ENCODE results near the gene TNFAIP3. TPM values are rescaled to one million over a fixed set of nuclear protein-coding genes. Genes with fewer than 3 reads are reported as not detected.

Gene TNFAIP3
- total and polyA plus RNA-seq, 2 of the 4 experiments (the other 2 are of a cell fraction), result 5.0 to 14.2 TPM

DNA sequence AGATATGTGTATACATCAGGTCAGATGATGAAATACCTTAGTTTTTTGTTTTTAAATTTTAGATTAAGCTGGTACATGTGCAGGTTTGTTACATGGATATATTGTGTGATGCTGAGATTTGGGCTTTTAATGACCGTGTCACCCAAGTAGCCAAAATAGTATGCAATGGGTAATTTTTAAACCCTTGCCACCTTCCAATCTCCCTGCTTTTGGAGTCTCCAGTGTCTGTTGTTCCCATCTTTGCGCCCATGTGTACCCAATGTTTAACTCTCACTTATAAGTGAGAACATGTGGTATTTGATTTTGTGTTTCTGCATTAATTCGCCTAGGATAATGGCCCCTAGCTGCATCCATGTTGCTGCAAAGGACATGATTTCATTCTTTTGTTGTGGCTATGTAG lies 45.8 kb downstream of the TNFAIP3 start:
- WGBS, 2 experiments (ENCODE audit: extremely low coverage in 2 of 2, insufficient read length in 1 of 2), result no CpG with 5 or more reads among the region's 3 CpGs
- Histone ChIP-seq H4K91ac (ENCODE audit: insufficient read depth, low read depth, low read length) (no peak overlapping the region), H4K5ac (ENCODE audit: low read depth, low read length) (no peak overlapping the region), H3K9me1 (ENCODE audit: insufficient read depth, low read length) (no peaks in the 10 kb centered on the region), H2BK15ac (ENCODE audit: low read depth, low read length) (no peak overlapping the region), H2BK5ac (ENCODE audit: low read depth, low read length, poor library complexity, severe bottlenecking) (no peak overlapping the region), H3K27me3 (ENCODE audit: control insufficient read depth, insufficient read depth, low read length) (peaks cover 2% of the 10 kb centered on the region), H3K4ac (ENCODE audit: low read depth, low read length) (no peak overlapping the region), H3K9me3 (ENCODE audit: control insufficient read depth, insufficient read depth, low read length) (no peaks in the 10 kb centered on the region), H3K4me2 (ENCODE audit: low read depth, low read length) (no peak overlapping the region), H3K27ac (ENCODE audit: insufficient read depth, low read length) (no peak overlapping the region), H2AK5ac (ENCODE audit: low read depth, low read length) (no peak overlapping the region), H3K79me1 (ENCODE audit: low read depth in 1 of 2, low read length in 2 of 2) (no peaks in the 10 kb centered on the region), H4K8ac (ENCODE audit: low read depth in 2 of 2, low read length in 2 of 2) (no peak overlapping the region), H3K18ac (ENCODE audit: low read depth, low read length) (no peak overlapping the region), H2BK20ac (ENCODE audit: low read depth, low read length) (no peak overlapping the region), H3K4me1 (ENCODE audit: control insufficient read depth, insufficient read depth, low read length) (no peaks in the 10 kb centered on the region), H3K9ac (ENCODE audit: low read depth, low read length) (no peak overlapping the region), H2BK120ac (ENCODE audit: low read depth, low read length) (no peak overlapping the region), H3K4me3 (ENCODE audit: insufficient read depth, low read depth, low read length) (no peak overlapping the region), H4K20me1 (ENCODE audit: insufficient read depth, low read length) (no peaks in the 10 kb centered on the region), H3K56ac (ENCODE audit: extremely low read depth, insufficient read depth, low read length) (no peak overlapping the region), H3K23ac (ENCODE audit: low read depth, low read length) (no peak overlapping the region), H2AFZ (replicated peaks; ENCODE audit: low read length, poor library complexity) (no peak overlapping the region), H2AK9ac (replicated peaks; ENCODE audit: low read depth, low read length, poor library complexity) (no peak overlapping the region), H3K36me3 (ENCODE audit: control insufficient read depth, insufficient read depth, low read length) (no peaks in the 10 kb centered on the region), H3K14ac (replicated peaks; ENCODE audit: low read depth, low read length) (no peak overlapping the region)
- ChIA-PET POLR2A (ENCODE audit: unreplicated experiment) (no interaction called here), CTCF (no interaction called here)
- ATAC-seq (ENCODE audit: low read depth) (no peak), DNase-seq (no peak)
- TF ChIP-seq RFX5 (IDR thresholded peaks at IDR 0.05; ENCODE audit: low read depth, low read length) (no peak), RAD21 (IDR thresholded peaks at IDR 0.05; ENCODE audit: low read length) (no peak), MAFK (IDR thresholded peaks at IDR 0.05; ENCODE audit: low read depth, low read length) (no peak), FOS (IDR thresholded peaks at IDR 0.05; ENCODE audit: low read depth, low read length) (no peak), MXI1 (IDR thresholded peaks at IDR 0.05; ENCODE audit: borderline replicate concordance, low read depth, low read length) (no peak), CTCF (conservative IDR thresholded peaks at IDR 0.05; ENCODE audit: low read depth, low read length) (no peak), RCOR1 (IDR thresholded peaks at IDR 0.05; ENCODE audit: insufficient replicate concordance, low read length) (no peak), BHLHE40 (IDR thresholded peaks at IDR 0.05; ENCODE audit: low read depth, low read length) (no peak), CHD1 (IDR thresholded peaks at IDR 0.05; ENCODE audit: low read depth, low read length) (no peak), CEBPB (IDR thresholded peaks at IDR 0.05; ENCODE audit: low read depth, low read length) (no peak), POLR2A (IDR thresholded peaks at IDR 0.05; ENCODE audit: low read depth, low read length) (no peak), MAZ (IDR thresholded peaks at IDR 0.05; ENCODE audit: borderline replicate concordance, low read depth, low read length) (no peak), NFE2L2 (IDR thresholded peaks at IDR 0.05; ENCODE audit: low read depth, low read length) (no peak), USF2 (IDR thresholded peaks at IDR 0.05; ENCODE audit: low read depth, low read length) (no peak), SMC3 (IDR thresholded peaks at IDR 0.05; ENCODE audit: low read depth, low read length) (no peak)
- TF ChIP-seq, protein P1, sequence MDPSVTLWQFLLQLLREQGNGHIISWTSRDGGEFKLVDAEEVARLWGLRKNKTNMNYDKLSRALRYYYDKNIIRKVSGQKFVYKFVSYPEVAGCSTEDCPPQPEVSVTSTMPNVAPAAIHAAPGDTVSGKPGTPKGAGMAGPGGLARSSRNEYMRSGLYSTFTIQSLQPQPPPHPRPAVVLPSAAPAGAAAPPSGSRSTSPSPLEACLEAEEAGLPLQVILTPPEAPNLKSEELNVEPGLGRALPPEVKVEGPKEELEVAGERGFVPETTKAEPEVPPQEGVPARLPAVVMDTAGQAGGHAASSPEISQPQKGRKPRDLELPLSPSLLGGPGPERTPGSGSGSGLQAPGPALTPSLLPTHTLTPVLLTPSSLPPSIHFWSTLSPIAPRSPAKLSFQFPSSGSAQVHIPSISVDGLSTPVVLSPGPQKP (IDR thresholded peaks at IDR 0.05; ENCODE audit: borderline replicate concordance, low read depth, low read length), result no peak
- BruUV-seq (replicated peaks), result no TSS peak
- intact Hi-C loops (cut with micrococcal nuclease), result no loop called here
- in situ Hi-C loops (cut with MboI; ENCODE audit: low sequenced_read_pairs), result no loop called here
- dilution Hi-C loops (cut with HindIII; ENCODE audit: low sequenced_read_pairs, unreplicated experiment), result no loop called here
